ENCODE results near the gene NSDHL.

The NSDHL gene

GRCh38 chrX:152845618-152846240, 14.9 kb downstream of the NSDHL start:
- no peak for DNase-seq

- DNase-seq, result no peak
These were observed 16.4 kb downstream of the NSDHL start for GRCh38 chrX:152847281-152847680.

GRCh38 chrX:152850465-152850864, 19.6 kb downstream of the NSDHL start:
- no peak for DNase-seq

- DNase-seq, result no peak
These were observed 23.1 kb downstream of the NSDHL start for GRCh38 chrX:152853986-152854385.

GRCh38 chrX:152861116-152861515, 30.3 kb downstream of the NSDHL start:
- no peak for DNase-seq

GRCh38 chrX:152861826-152862225, 31.0 kb downstream of the NSDHL start:
- DNase-seq, result no peak

GRCh38 chrX:152865232-152865920, 34.5 kb downstream of the NSDHL start:
- DNase-seq, result no peak

- DNase-seq, result no peak
These were observed 35.5 kb downstream of the NSDHL start for GRCh38 chrX:152866386-152866785.

- no peak for DNase-seq
These were observed 39.1 kb downstream of the NSDHL start for GRCh38 chrX:152869972-152870371.

GRCh38 chrX:152871260-152871659, 40.4 kb downstream of the NSDHL start:
- no peak for DNase-seq

- DNase-seq, result no peak
These were observed 41.7 kb downstream of the NSDHL start for GRCh38 chrX:152872522-152872921.

GRCh38 chrX:152873361-152873760, 42.5 kb downstream of the NSDHL start:
- DNase-seq, result no peak

- no peak for DNase-seq
These were observed 46.3 kb downstream of the NSDHL start for GRCh38 chrX:152876931-152877840.

- no peak for DNase-seq
These were observed 48.3 kb downstream of the NSDHL start for GRCh38 chrX:152878976-152879755.

- DNase-seq, result no peak
These were observed 50.4 kb downstream of the NSDHL start for GRCh38 chrX:152881289-152881688.

- no peak for DNase-seq
These were observed 53.3 kb downstream of the NSDHL start for GRCh38 chrX:152884171-152884570.

GRCh38 chrX:152886716-152887115, 55.9 kb downstream of the NSDHL start:
- no peak for DNase-seq

- no peak for DNase-seq
These were observed 61.6 kb downstream of the NSDHL start for GRCh38 chrX:152892499-152892898.

- no peak for DNase-seq
These were observed 62.4 kb downstream of the NSDHL start for GRCh38 chrX:152892999-152893891.

GRCh38 chrX:152893980-152894610, 63.2 kb downstream of the NSDHL start:
- no peak for DNase-seq

GRCh38 chrX:152895121-152895520, 64.3 kb downstream of the NSDHL start:
- no peak for DNase-seq
